Measurements from ENCODE around the gene DLEU7. TPM values are rescaled to one million over a fixed set of nuclear protein-coding genes. Genes with fewer than 3 reads are reported as not detected.

DLEU7 gene
- total and polyA plus RNA-seq, 2 donors (not counting 1 experiment from before 2014, with no cell fraction given): 0.07 to 0.25 TPM

DNA sequence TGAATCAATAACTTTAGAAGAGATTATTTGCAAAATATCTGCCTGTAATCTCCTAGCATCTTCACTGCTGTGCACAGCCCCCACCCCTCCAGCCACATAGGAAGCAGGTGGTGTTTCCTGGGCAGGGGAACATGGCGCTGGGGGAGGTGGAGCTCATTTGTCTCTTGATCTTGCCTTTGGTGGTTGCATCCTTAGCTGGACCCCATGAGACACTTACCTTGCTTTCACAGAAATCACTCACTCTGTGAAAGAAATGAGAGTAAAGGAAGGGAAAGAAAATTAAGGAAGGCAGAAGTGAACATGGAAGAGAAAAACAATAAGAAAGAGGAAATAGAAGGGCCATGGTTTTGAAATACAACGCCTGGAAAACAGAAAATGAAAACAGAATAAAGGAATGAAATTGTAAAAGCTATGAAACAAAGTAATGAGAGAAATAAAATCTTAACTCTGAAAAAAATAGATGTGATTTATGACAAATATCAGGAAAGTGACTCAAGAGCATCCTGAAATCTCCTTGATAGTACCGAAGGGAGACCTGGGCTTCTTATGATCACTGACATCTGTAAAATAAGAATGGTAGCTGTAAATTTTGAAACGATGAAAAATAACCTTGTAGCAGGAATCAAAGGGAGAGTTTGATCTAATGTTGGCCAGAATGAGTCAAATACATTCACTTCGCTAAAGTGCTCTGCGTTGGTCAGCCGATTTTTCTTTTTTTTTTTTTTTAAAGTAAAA is 48.9 kb upstream of the DLEU7 start:
- Mint-ChIP-seq H3K27ac (peak overlapping the region; percentile 93), H3K27me3 (no peaks in the 10 kb centered on the region), H3K9me3 (ENCODE audit: insufficient read depth) (no peaks in the 10 kb centered on the region), H3K4me3 (peak overlapping the region; percentile 84), H3K4me1 (peaks cover 55% of the 10 kb centered on the region)
- peak; percentile 63 for ATAC-seq (ENCODE audit: low read depth)
- Histone ChIP-seq H3K9me3 (ENCODE audit: control extremely low read depth in 1 of 3, control insufficient read depth in 2 of 3, insufficient read depth in 1 of 3, low read length in 2 of 3) (no peaks in the 10 kb centered on the region), H3K4me1 (ENCODE audit: control insufficient read depth in 2 of 2, insufficient read depth in 2 of 2, low read length in 2 of 2) (peaks cover 49 to 52% of the 10 kb centered on the region in 2 donors), H3K36me3 (replicated peaks in 1 of 2; ENCODE audit: control extremely low read depth in 1 of 2, control insufficient read depth in 1 of 2, extremely low read depth in 1 of 2, insufficient read depth in 2 of 2, low read length in 1 of 2) (no peaks in the 10 kb centered on the region), H3K9ac (ENCODE audit: low read length) (peak overlapping the region; percentile 47), H4K20me1 (ENCODE audit: control insufficient read depth, insufficient read depth, low read length, poor library complexity, severe bottlenecking) (no peaks in the 10 kb centered on the region), H3K4me2 (replicated peaks; ENCODE audit: low read depth, low read length, poor library complexity, severe bottlenecking) (peak overlapping the region; percentile 75), H3K27ac (ENCODE audit: low read length in 2 of 2) (peak overlapping the region; percentile 76 to 78), H3K4me3 (ENCODE audit: control extremely low read depth in 1 of 5, extremely low read depth in 1 of 5, insufficient read depth in 1 of 5, low read depth in 2 of 5, low read length in 4 of 5) (peak overlapping the region; percentile 1 to 55 (median 9)), H3K27me3 (replicated peaks in 1 of 4; ENCODE audit: control extremely low read depth in 1 of 4, control insufficient read depth in 3 of 4, insufficient read depth in 4 of 4, low read length in 3 of 4) (no peaks in the 10 kb centered on the region), H2AFZ (ENCODE audit: insufficient read depth, low read depth, low read length, poor library complexity, severe bottlenecking) (peak overlapping the region; percentile 77), H3K79me2 (ENCODE audit: control insufficient read depth, insufficient read depth, low read length) (no peaks in the 10 kb centered on the region)
- POLR2A ChIA-PET: interaction anchor here (0.7 to 4.5 kb wide), 8 partner anchors 9 to 895 kb away, joined by 3 to 28 read pairs (median 6); partner anchors contain the start of gene RNASEH2B
- CTCF ChIA-PET: interaction anchor here (0.7 to 2.7 kb wide), 13 partner anchors 17 to 895 kb away, joined by 3 to 21 read pairs (median 4); partner anchors contain the start of genes RNASEH2B and TRIM13
- intact Hi-C loops (cut with micrococcal nuclease): loop anchor here (1.0 to 5.0 kb wide), 4 partner anchors 17 to 955 kb away; partner anchors contain the start of genes RNASEH2B and SPRYD7
- WGBS (ENCODE audit: insufficient coverage): no CpG with 5 or more reads among the region's 7 CpGs
- TF ChIP-seq, protein P1, sequence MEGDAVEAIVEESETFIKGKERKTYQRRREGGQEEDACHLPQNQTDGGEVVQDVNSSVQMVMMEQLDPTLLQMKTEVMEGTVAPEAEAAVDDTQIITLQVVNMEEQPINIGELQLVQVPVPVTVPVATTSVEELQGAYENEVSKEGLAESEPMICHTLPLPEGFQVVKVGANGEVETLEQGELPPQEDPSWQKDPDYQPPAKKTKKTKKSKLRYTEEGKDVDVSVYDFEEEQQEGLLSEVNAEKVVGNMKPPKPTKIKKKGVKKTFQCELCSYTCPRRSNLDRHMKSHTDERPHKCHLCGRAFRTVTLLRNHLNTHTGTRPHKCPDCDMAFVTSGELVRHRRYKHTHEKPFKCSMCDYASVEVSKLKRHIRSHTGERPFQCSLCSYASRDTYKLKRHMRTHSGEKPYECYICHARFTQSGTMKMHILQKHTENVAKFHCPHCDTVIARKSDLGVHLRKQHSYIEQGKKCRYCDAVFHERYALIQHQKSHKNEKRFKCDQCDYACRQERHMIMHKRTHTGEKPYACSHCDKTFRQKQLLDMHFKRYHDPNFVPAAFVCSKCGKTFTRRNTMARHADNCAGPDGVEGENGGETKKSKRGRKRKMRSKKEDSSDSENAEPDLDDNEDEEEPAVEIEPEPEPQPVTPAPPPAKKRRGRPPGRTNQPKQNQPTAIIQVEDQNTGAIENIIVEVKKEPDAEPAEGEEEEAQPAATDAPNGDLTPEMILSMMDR (IDR thresholded peaks at IDR 0.05): no peak
- no peak for TF ChIP-seq EZH2 (IDR thresholded peaks at IDR 0.05; ENCODE audit: borderline replicate concordance, insufficient read depth, low read depth, low read length, poor library complexity, severe bottlenecking)
- DNase-seq: peak; percentile 68

DNA sequence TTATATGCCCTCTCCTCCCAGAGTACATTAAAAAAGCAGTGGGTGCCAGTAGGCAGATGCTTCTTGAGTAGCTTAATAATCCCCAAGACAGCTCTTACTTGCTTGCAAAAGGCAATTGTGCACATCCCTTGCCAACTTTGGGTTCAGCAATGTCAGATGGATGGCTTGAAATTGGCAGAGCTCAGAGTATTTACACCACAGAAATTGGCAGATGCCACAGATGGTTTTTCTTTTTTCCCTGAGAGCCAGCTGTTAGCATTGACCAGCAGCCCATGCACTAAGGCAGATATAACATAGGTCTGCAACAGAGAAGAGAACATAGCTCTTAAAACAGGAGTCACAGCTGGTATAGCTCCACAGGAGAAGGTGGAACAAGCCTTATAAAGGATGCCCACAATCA is 47.7 kb upstream of the DLEU7 start:
- Mint-ChIP-seq H3K4me3 (peak overlapping the region; percentile 40), H3K27ac (peak overlapping the region; percentile 78), H3K27me3 (no peaks in the 10 kb centered on the region), H3K9me3 (ENCODE audit: insufficient read depth) (no peaks in the 10 kb centered on the region), H3K4me1 (peaks cover 63% of the 10 kb centered on the region)
- no peaks in the 10 kb centered on the region for H3K79me2 ChIP-seq (ENCODE audit: control insufficient read depth, insufficient read depth, low read length)
- no peaks in the 10 kb centered on the region for H4K20me1 ChIP-seq (ENCODE audit: control insufficient read depth, insufficient read depth, low read length, poor library complexity, severe bottlenecking)
- TF ChIP-seq, protein P1 (IDR thresholded peaks at IDR 0.05): no peak
- TF ChIP-seq EZH2 (IDR thresholded peaks at IDR 0.05; ENCODE audit: borderline replicate concordance, insufficient read depth, low read depth, low read length, poor library complexity, severe bottlenecking): no peak
- intact Hi-C loops (cut with micrococcal nuclease): loop anchor here (5.0 kb wide), 3 partner anchors 79 to 954 kb away; partner anchors contain the start of gene SPRYD7
- peak overlapping the region; percentile 76 to 78 for H3K27ac ChIP-seq (ENCODE audit: low read length in 2 of 2)
- H2AFZ ChIP-seq (ENCODE audit: insufficient read depth, low read depth, low read length, poor library complexity, severe bottlenecking): peak overlapping the region; percentile 48
- H3K4me1 ChIP-seq (ENCODE audit: control insufficient read depth in 2 of 2, insufficient read depth in 2 of 2, low read length in 2 of 2): peaks cover 57 to 59% of the 10 kb centered on the region in 2 donors
- H3K9me3 ChIP-seq (ENCODE audit: control extremely low read depth in 1 of 3, control insufficient read depth in 2 of 3, insufficient read depth in 1 of 3, low read length in 2 of 3): no peaks in the 10 kb centered on the region
- POLR2A ChIA-PET: interaction anchor here (0.7 to 4.5 kb wide), 4 partner anchors 18 to 893 kb away, joined by 3 to 28 read pairs (median 4); partner anchors contain the start of gene RNASEH2B
- CTCF ChIA-PET: interaction anchor here (0.7 to 2.7 kb wide), 7 partner anchors 18 to 894 kb away, joined by 3 to 21 read pairs (median 5); partner anchors contain the start of genes RNASEH2B and TRIM13
- H3K4me3 ChIP-seq (ENCODE audit: control extremely low read depth in 1 of 5, extremely low read depth in 1 of 5, insufficient read depth in 1 of 5, low read depth in 2 of 5, low read length in 4 of 5): peak overlapping the region in 1 of 5 experiments; percentile 55
- DNase-seq: no peak
- H3K36me3 ChIP-seq (replicated peaks in 1 of 2; ENCODE audit: control extremely low read depth in 1 of 2, control insufficient read depth in 1 of 2, extremely low read depth in 1 of 2, insufficient read depth in 2 of 2, low read length in 1 of 2): no peaks in the 10 kb centered on the region
- no peaks in the 10 kb centered on the region for H3K27me3 ChIP-seq (replicated peaks in 1 of 4; ENCODE audit: control extremely low read depth in 1 of 4, control insufficient read depth in 3 of 4, insufficient read depth in 4 of 4, low read length in 3 of 4)
- peak overlapping the region; percentile 75 for H3K4me2 ChIP-seq (replicated peaks; ENCODE audit: low read depth, low read length, poor library complexity, severe bottlenecking)
- H3K9ac ChIP-seq (ENCODE audit: low read length): peak overlapping the region; percentile 47
- ATAC-seq (ENCODE audit: low read depth): no peak
